MCF 10A (cell line): ENCODE data around the gene NUCB2. TPM values are rescaled to one million over a fixed set of nuclear protein-coding genes. Genes with fewer than 3 reads are reported as not detected.

ENCODE experiments used
- BruUV-seq: library from RNA; stranded (reverse); fragments of 400-500 nt; replicated peaks from 2 replicates; lab custom pipeline; 2021; lab: Mats Ljungman, UMichigan
- CTCF ChIA-PET: fragments of 300-600 bp; sonication (Branson Sonifier 250); formaldehyde crosslinking; extraction: SDS; loops from one replicate; lab custom pipeline; 2021; ENCODE audit warnings: antibody characterized with exemption, inconsistent platforms; lab: Yijun Ruan, JAX
- POLR2A ChIA-PET: fragments of 300-600, 350-650 bp; sonication (Branson Sonifier 250); formaldehyde crosslinking; extraction: SDS; loops from one replicate; lab custom pipeline; 2020; ENCODE audit warnings: antibody characterized with exemption, inconsistent platforms; lab: Yijun Ruan, JAX
- DNase-seq: peaks from one replicate; pipeline ENCODE4 v3.0.0-alpha.2; 2018; ENCODE audit not compliant: unreplicated experiment
- H3K27ac Mint-ChIP-seq: one replicate; pipeline ENCODE4 v1.8.0; 2022; ENCODE audit warnings: mild to moderate bottlenecking, low read depth, mixed read lengths; ENCODE audit not compliant: unreplicated experiment
- H3K27me3 Mint-ChIP-seq: one replicate; pipeline ENCODE4 v1.8.0; 2022; ENCODE audit warnings: mixed read lengths; ENCODE audit not compliant: insufficient read depth, unreplicated experiment
- H3K36me3 Mint-ChIP-seq: one replicate; pipeline ENCODE4 v1.8.0; 2022; ENCODE audit warnings: mild to moderate bottlenecking, moderate library complexity, mixed read lengths; ENCODE audit not compliant: insufficient read depth, unreplicated experiment
- H3K4me1 Mint-ChIP-seq: one replicate; pipeline ENCODE4 v1.8.0; 2022; ENCODE audit warnings: mixed read lengths; ENCODE audit not compliant: insufficient read depth, unreplicated experiment
- H3K4me3 Mint-ChIP-seq: one replicate; pipeline ENCODE4 v1.8.0; 2022; ENCODE audit warnings: mild to moderate bottlenecking, moderate library complexity, mixed read lengths; ENCODE audit not compliant: unreplicated experiment
- H3K9me3 Mint-ChIP-seq: one replicate; pipeline ENCODE4 v1.8.0; 2022; ENCODE audit warnings: mixed read lengths; ENCODE audit not compliant: unreplicated experiment
- CTCF ChIP-seq: fragments of 200-600 bp; IDR thresholded peaks from one replicate; pipeline ENCODE4 v1.8.0; 2022; ENCODE audit warnings: antibody characterized with exemption, mild to moderate bottlenecking; ENCODE audit not compliant: unreplicated experiment
- intact Hi-C: fragments of 100-400 bp; cut with micrococcal nuclease; formaldehyde crosslinking; loops from 2 replicates; pipeline ENCODE4 v1.14.1; 2022
- total RNA-seq: library from RNA; stranded (reverse); gene quantifications from 2 replicates; pipeline ENCODE4 v1.2.3, GENCODE V29; 2022

The NUCB2 gene
- total RNA-seq, 1 experiment from 2014 or later, result 89.4 TPM

GRCh38 chr11:17343257-17343656 lies 66.7 kb downstream of the NUCB2 start:
- Mint-ChIP-seq H3K36me3 (no peaks in the 10 kb centered on the region), H3K27me3 (no peaks in the 10 kb centered on the region), H3K4me1 (no peaks in the 10 kb centered on the region), H3K27ac (no peak overlapping the region), H3K4me3 (no peak overlapping the region), H3K9me3 (no peaks in the 10 kb centered on the region)
- CTCF ChIA-PET, result no interaction called here
- TF ChIP-seq CTCF, result no peak
- intact Hi-C loops, result no loop called here
- no peak for DNase-seq
- POLR2A ChIA-PET, result no interaction called here
- no TSS peak for BruUV-seq

- peak; percentile 56 for DNase-seq
- POLR2A ChIA-PET, result no interaction called here
- Mint-ChIP-seq H3K4me1 (no peaks in the 10 kb centered on the region), H3K9me3 (no peaks in the 10 kb centered on the region), H3K27ac (no peak overlapping the region), H3K4me3 (no peak overlapping the region), H3K36me3 (no peaks in the 10 kb centered on the region), H3K27me3 (no peaks in the 10 kb centered on the region)
- intact Hi-C loops, result no loop called here
- TF ChIP-seq CTCF, result no peak
- CTCF ChIA-PET, result interaction anchor here (1.5 kb wide), 1 partner anchor 115 kb away, joined by 5 read pairs; no protein-coding TSS in a partner anchor
- BruUV-seq, result no TSS peak
These were observed 67.4 kb downstream of the NUCB2 start for GRCh38 chr11:17343907-17344306.

- peak overlapping the region; percentile 39 for H3K27ac Mint-ChIP-seq
- intact Hi-C loops, result no loop called here
- POLR2A ChIA-PET, result no interaction called here
- peaks cover 4% of the 10 kb centered on the region for H3K36me3 Mint-ChIP-seq
- no peaks in the 10 kb centered on the region for H3K9me3 Mint-ChIP-seq
- DNase-seq, result no peak
- H3K27me3 Mint-ChIP-seq, result no peaks in the 10 kb centered on the region
- CTCF ChIA-PET, result interaction anchor here (0.6 to 1.7 kb wide), 4 partner anchors 11 to 125 kb away, joined by 3 to 7 read pairs (median 5); no protein-coding TSS in a partner anchor
- no peaks in the 10 kb centered on the region for H3K4me1 Mint-ChIP-seq
- H3K4me3 Mint-ChIP-seq, result no peak overlapping the region
- BruUV-seq, result no TSS peak
- no peak for TF ChIP-seq CTCF
These were observed 71.1 kb downstream of the NUCB2 start for GRCh38 chr11:17347676-17348075.

- no peak overlapping the region for H3K27ac Mint-ChIP-seq
These were observed 74.1 kb downstream of the NUCB2 start for GRCh38 chr11:17350455-17351171.

More at GRCh38 chr11:17350455-17351171, 74.1 kb downstream of the NUCB2 start:
- peaks cover 5% of the 10 kb centered on the region for H3K4me1 Mint-ChIP-seq
- DNase-seq, result no peak
- H3K9me3 Mint-ChIP-seq, result no peaks in the 10 kb centered on the region
- peaks cover 4% of the 10 kb centered on the region for H3K36me3 Mint-ChIP-seq
- ChIA-PET CTCF (interaction anchor here (0.5 to 0.7 kb wide), 2 partner anchors 32 to 380 kb away, joined by 3 read pairs; no protein-coding TSS in a partner anchor), POLR2A (no interaction called here)
- H3K4me3 Mint-ChIP-seq, result peak overlapping the region; percentile 75
- intact Hi-C loops, result loop anchor here (5.0 kb wide), 2 partner anchors 73 to 273 kb away; partner anchors contain the start of genes NUCB2 and RPS13
- no TSS peak for BruUV-seq
- no peaks in the 10 kb centered on the region for H3K27me3 Mint-ChIP-seq
- no peak for TF ChIP-seq CTCF
